ENCODE data around the gene KIF26A.

Gene KIF26A

DNA sequence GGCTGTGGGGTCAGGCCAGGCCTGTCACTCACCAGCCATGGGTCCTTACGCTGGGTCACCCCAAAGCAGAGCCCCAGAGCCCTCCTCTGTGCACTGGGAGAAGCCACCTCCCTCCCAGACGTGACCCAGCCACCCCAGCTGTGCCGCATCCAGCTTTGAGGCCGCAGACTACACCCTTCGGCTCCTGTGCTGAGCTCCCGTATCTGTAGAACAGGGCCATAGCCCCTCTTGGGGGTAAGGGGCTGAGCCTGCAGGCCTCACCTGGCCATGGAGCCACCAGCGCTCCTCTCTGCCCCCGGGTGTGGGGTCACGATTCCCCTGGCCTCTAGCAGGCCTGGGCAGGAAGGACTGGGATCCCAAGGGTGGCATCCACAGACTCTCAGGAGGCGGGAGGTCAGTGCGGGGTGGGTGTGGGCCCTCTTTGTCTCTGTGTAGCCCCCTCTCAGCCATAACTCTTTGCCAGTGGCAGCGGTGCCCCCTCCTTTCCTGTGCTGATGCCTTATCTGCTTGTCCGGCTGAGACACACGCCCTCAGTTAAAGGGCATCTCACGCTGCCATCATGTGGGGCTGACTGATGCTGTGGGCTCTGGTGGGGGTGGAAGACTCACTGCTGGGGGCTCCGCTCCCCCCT lies 36.6 kb upstream of the KIF26A start:
- DNase-seq: no peak

GRCh38 chr14:104102282-104102914 lies 36.0 kb upstream of the KIF26A start:
- DNase-seq: no peak

GRCh38 chr14:104103061-104103445 lies 35.3 kb upstream of the KIF26A start:
- DNase-seq: no peak

- peak; percentile 84 for DNase-seq
Measured at GRCh38 chr14:104103446-104104075, 34.8 kb upstream of the KIF26A start.

GRCh38 chr14:104104076-104104901 lies 34.1 kb upstream of the KIF26A start:
- peak; percentile 43 for DNase-seq

- DNase-seq: no peak
Measured at GRCh38 chr14:104105071-104105821, 33.1 kb upstream of the KIF26A start.

GRCh38 chr14:104105822-104106470 lies 32.4 kb upstream of the KIF26A start:
- no peak for DNase-seq

GRCh38 chr14:104106471-104106991 lies 31.9 kb upstream of the KIF26A start:
- DNase-seq: no peak

DNA sequence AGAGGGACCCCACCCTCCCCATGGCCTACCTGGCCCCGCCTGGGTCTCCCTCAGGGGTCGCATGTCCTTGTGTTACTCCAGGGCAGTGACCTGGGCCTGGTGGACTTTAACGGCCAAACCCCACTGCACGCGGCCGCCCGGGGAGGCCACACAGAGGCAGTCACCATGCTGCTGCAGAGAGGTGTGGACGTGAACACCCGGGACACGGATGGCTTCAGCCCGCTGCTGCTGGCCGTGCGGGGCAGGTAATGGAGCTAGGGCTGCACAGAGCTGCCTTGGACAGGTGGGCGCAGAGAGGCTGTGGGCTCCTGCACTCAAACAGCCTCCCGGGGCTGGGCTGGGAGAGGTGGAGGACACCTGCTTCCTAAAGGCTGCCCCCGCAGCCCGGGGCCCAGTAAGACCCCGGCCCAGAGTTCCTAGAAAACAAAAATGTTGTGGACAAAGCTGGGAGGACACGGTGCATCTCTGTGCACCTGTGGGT lies 31.2 kb upstream of the KIF26A start:
- no peak for DNase-seq

DNA sequence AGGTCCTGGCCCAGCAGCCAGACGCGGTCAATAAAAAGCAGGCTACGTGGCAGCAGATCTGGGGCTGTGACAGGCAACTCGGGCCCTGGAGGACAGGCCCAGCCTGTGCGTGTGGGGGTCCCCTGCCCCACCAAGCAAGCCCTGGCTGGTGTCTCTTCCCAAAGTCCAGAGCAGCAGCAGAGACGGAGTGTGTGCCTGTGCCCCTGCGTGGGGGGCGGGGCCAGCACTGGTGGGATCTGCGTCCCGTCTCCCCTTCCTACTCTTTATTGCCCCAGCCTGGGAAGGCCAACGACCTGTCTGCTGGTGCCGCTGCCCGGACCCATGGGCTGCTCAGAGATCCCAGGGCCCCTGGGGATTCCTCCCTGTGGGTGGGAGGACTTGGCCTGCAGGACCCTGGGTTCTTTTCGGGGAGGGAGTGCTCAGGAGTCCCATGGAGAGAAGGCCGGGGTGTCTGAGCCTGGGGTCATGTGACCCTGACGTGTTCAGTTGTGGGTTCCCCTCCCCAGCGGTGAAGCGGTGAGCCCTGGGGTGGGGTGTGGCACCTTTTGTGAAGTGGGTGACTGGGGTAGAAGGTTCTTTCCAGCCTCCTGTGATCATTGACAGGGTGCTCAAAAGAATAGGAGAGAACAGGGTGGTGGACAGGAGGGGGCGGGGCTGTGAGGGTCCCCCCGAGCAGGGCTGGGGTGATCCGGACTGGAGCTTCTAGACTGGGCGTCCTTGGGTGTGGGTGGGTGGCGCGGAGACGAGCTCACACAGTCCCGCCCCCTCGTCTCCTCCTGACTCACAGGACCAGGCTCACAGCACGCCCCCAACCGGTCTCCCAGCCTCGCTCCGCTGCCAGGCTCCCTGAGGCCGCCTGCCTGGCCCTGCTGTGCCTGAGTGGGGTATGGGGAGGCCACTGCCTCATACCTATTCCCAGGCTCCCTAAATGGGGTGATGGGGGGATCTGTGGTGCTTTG lies 30.5 kb upstream of the KIF26A start:
- no peak for DNase-seq

- no peak for DNase-seq
Measured at GRCh38 chr14:104108570-104109541, 29.5 kb upstream of the KIF26A start.

DNA sequence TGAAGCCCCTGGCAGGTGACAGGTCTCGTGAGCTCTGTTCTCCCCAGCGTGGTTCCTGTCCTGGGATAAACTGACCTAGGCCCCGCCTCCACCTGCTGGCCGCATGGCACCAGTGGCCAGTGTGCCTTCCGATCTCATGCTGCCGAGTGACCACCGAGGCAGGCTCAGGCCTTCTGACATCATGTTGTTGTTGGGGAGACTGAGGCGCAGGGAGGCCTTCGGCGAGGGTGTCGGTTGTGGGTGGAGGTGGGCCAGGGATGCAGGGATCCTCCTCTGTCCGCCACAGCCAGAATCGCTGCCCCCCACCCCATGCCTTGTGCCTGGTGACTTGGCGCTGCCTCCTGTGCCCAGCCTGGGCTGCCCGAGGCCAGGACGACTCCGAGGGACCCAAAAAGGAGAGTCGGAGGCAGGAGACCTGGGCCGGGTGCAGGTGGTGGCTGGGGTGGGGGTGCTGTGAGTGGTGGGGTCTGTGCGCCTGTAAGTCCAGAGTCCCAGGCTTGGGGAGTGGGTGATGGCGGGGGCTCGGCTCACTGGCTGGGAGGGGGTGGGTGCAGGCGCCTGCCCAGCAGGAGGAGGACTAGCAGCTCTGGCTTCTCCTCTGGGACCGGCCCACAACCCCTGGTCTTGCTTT lies 28.5 kb upstream of the KIF26A start:
- no peak for DNase-seq

DNA sequence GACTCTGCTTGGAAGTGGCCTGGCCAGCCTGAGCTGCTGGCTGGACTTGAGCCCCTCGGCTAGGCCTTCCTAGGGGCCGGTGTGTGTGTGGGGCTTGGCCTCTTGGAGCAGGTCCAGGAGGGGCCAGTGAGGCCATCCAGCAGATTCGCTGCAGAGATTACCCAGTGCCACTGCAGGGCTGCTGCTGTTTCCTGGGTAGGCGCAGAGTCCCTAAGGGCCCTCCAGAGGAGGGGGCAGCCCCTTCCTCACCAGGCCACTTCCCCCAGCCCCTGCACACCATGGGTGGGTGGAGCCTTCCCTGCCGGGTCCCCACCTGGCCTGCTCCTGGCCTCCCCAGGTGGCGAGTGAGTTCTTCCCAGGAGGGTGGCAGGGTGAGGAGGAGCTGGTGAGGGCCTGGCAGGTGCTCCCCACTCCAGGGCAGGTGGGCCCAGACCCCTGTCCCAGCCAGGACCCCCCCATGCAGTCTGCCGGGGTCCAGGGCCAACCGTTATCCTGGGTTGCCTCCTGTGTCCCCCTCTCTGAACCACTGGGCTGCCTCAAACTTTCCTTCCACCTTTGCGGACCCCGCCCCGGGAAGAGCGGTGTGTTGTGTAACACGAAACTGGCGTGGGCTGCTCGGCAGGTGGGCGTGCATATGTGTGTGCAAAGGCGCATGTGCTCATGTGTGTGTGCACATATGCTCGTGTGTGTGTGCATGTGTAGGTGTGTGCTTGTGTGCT lies 27.7 kb upstream of the KIF26A start:
- DNase-seq: no peak

DNA sequence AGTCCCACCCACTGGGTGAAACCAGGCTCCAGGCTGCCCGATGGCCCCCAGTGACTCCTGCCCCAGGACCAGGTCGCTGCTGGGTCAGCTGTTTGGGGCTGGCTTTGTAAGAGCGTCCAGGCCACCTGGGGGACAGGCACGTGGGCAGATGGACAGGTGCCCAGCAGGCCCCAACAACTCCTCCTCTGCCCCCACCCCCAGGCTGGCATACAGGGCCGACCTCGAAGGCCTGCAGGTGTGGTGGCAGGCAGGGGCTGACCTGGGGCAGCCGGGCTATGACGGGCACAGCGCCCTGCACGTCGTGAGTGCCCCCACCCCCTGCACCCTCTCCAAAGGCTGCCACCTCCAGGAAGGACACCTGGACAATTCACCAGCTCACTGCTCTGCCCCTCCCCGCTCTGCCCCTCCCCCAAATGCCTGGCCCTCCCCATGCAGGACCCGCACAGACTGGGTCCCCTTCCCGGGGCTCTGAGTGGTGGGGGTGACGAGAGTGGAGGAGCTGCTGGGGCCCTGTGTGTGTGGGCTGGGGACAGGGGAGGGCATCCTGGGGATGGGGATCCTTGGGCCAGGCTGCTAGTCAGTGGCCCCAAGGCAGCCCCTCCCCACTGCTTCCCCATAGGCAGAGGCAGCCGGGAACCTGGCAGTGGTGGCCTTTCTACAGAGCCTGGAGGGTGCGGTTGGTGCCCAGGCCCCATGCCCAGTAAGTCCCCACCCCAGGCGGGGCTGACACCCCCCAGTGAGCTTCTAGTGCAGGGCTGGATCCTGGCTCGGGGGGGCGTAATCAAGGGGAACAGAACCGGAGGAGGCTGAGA lies 26.9 kb upstream of the KIF26A start:
- DNase-seq: no peak

DNA sequence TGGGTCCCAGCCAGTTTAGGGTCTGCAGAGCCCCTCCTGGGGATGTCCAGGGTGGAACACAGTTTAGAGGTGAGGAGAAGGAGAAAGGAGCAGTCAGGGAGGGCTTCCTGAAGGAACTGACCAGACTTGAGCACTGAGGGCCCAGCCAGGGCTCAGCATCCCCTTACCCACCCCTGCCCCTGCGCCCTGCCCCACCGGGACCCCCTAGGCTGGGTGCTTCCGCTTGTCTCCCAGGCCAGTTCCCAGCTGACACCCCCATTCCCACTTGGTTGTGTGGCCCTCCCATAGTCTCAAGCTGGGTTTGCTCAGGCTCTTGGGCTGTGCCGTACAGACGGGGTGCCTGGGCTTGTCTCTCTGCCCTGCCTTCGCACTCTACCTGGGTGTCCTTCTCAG lies 26.3 kb upstream of the KIF26A start:
- no peak for DNase-seq

GRCh38 chr14:104112609-104113571 lies 25.5 kb upstream of the KIF26A start:
- no peak for DNase-seq
